ENCODE measurements around the gene SLITRK4.

Gene SLITRK4, protein sequence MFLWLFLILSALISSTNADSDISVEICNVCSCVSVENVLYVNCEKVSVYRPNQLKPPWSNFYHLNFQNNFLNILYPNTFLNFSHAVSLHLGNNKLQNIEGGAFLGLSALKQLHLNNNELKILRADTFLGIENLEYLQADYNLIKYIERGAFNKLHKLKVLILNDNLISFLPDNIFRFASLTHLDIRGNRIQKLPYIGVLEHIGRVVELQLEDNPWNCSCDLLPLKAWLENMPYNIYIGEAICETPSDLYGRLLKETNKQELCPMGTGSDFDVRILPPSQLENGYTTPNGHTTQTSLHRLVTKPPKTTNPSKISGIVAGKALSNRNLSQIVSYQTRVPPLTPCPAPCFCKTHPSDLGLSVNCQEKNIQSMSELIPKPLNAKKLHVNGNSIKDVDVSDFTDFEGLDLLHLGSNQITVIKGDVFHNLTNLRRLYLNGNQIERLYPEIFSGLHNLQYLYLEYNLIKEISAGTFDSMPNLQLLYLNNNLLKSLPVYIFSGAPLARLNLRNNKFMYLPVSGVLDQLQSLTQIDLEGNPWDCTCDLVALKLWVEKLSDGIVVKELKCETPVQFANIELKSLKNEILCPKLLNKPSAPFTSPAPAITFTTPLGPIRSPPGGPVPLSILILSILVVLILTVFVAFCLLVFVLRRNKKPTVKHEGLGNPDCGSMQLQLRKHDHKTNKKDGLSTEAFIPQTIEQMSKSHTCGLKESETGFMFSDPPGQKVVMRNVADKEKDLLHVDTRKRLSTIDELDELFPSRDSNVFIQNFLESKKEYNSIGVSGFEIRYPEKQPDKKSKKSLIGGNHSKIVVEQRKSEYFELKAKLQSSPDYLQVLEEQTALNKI

GRCh38 chrX:143635915-143636314 is at the start of gene SLITRK4:
Gene SLITRK4, minus strand, starts transcription at chrX:143636101. Its CDS starts 4,993 bp downstream, at chrX:143631108.
- no peak for DNase-seq (ENCODE audit: low read depth in 2 of 3, low spot score in 2 of 3)

- DNase-seq (ENCODE audit: low read depth in 2 of 3, low spot score in 2 of 3): no peak
Observed at GRCh38 chrX:143683486-143683885, 47.6 kb upstream of the SLITRK4 start.

DNA sequence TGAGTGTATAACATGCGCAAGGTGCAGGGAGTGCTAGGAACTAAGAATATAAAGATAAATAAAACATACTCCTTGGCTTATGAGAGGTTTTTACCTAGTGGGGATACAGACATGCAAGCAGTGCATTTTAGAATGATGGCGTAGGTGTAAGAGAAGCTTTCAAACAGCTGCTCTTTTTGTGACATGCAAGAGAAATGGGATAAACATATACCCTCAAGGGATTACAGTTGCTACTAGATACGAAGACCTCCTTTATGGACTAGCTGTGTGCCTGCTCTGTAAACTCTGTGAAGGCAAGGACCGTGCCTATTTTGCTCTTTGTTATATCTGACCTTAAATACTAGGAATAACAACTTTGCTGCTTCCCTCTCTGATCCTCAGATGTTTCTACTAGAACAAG is 39.0 kb upstream of the SLITRK4 start:
- DNase-seq (ENCODE audit: low read depth in 2 of 3, low spot score in 2 of 3): no peak

DNA sequence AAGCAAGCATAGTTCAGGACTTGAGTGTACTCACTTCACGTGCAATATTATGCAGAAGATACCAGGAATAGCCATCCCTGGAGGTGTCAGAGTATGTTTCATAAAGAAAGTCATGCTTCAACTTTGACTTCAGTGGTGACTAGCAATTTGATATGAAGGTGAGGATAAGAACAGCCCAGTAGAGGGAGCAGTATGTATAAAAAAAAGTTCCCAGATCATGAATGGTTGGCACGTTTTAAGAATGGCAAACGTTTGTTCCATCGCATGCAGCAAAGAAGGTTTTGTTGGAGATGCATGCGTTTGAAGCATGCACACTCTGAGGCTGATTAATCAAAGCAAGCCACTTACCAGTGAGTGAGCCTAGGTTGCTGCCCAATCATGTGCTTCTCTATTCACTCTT is 33.5 kb upstream of the SLITRK4 start:
- DNase-seq (ENCODE audit: low read depth in 2 of 3, low spot score in 2 of 3): no peak

DNA sequence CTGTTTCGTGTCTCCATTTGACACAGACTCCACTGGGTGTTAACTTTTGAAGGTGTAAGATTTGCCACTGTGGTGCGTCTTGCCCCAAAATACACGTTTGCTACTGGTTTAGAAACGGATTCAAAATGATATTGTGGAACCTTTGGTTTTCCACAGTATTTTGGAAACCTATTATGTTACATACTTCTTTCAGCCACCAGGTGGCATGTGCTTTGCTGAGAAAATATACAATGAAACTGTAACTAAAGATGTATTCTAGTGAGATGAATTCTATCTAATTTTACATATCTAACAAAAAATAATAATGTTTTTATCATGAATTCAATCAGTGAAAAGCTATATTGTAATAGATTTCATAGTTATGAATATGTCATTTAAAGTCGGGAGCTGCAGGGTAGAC is 28.4 kb upstream of the SLITRK4 start:
- no peak for DNase-seq (ENCODE audit: low read depth in 2 of 3, low spot score in 2 of 3)

DNA sequence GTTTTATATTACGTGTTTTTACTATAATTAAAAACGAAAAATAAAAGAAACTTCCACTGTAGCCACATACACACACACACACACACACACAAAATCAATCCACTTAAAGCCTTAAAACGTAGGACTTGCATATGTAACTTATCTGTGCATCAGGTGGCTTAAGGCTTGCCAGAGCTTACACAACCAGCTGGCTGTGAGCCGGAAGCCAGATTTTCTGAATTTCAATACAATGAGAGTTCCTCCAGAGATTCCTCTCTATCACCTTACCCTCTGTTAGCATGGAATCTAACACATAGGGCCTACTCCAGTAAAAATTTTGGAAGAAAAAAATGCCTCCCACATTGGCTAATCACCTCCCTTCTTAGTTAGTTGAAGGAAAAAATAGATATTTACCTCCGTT is 27.9 kb upstream of the SLITRK4 start:
- DNase-seq (ENCODE audit: low read depth in 2 of 3, low spot score in 2 of 3): no peak

GRCh38 chrX:143661286-143661685 is 25.4 kb upstream of the SLITRK4 start:
- DNase-seq (ENCODE audit: low read depth in 2 of 3, low spot score in 2 of 3): no peak

GRCh38 chrX:143648705-143649104 is 12.8 kb upstream of the SLITRK4 start:
- DNase-seq (ENCODE audit: low read depth in 2 of 3, low spot score in 2 of 3): no peak

- DNase-seq (ENCODE audit: low read depth in 2 of 3, low spot score in 2 of 3): no peak
Observed at GRCh38 chrX:143642426-143642825, 6.5 kb upstream of the SLITRK4 start.

DNA sequence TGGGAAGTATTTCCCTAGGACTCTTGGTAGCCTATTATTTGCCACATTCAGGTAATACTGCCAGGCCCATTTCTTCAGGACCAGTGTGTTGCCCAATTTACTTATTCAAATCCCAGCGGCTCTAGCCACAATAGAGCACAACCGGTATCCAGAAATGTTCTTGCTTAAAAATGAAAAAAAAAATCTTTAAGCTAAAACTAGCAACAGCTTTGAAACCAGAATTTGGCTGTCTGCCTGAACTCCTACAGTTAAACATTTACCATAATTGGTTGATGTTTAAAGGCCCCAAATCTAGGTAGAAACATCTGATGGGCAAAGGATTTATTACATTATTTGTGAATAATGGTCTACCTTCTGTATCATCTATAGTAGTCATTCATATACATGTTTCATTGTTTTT is 930 bp upstream of the SLITRK4 start:
- no peak for DNase-seq (ENCODE audit: low read depth in 2 of 3, low spot score in 2 of 3)

DNA sequence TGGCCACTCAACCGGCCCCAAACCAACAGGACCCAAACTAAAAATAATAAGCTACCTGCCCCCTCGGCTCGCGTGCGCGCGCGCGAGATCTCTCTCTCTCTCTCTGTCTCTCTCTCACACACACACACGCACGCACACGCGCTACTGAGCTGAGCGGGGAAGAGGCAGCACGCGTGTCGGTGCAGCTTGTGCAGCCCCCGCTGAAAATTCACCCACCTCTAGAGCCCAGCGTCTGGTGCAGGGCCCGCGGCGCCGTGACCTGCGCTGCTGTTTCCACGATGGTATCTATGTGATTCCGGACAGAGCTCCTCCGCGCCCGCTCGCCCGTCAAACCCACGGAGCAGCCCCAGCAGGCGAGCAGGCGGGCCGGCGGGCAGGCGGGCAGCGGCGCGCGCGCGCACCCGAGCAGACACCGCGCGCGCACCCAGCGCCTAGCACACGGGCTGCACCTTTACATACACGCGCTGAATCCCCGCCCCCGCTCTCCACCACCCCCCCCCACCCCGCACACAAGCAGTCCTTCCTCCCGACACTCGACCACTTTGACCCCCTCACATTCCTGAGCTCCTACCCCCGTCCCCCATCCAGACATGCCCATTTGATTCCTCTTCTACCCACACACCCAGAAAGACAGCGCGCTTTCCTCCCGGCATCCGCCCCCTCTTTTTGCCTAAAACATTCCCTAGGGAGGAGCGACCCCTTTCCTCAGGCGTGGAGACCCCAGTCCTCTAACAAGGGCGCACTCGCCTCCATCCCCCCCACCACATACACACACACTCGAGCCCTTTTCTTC is 1.0 kb downstream of the SLITRK4 start:
- DNase-seq (ENCODE audit: low read depth in 2 of 3, low spot score in 2 of 3): no peak

DNA sequence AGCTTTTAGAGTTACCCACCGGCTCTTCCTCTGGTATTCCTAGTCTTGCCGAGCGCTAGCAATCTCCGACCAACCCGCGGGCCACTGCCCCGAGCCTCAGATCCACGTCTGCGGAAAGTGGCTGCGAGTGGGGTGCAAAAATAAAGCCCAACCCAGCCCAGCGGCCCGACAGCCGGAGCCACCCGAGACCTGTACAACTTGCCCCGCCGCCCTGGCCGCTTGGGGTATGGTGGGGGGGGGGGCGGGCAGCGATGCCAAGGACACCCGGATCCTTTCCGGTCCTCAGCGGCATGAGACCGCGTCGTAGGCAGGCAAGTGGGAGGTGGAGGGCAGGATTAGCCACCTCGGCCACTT is 1.6 kb downstream of the SLITRK4 start:
- no peak for DNase-seq (ENCODE audit: low read depth in 2 of 3, low spot score in 2 of 3)

DNA sequence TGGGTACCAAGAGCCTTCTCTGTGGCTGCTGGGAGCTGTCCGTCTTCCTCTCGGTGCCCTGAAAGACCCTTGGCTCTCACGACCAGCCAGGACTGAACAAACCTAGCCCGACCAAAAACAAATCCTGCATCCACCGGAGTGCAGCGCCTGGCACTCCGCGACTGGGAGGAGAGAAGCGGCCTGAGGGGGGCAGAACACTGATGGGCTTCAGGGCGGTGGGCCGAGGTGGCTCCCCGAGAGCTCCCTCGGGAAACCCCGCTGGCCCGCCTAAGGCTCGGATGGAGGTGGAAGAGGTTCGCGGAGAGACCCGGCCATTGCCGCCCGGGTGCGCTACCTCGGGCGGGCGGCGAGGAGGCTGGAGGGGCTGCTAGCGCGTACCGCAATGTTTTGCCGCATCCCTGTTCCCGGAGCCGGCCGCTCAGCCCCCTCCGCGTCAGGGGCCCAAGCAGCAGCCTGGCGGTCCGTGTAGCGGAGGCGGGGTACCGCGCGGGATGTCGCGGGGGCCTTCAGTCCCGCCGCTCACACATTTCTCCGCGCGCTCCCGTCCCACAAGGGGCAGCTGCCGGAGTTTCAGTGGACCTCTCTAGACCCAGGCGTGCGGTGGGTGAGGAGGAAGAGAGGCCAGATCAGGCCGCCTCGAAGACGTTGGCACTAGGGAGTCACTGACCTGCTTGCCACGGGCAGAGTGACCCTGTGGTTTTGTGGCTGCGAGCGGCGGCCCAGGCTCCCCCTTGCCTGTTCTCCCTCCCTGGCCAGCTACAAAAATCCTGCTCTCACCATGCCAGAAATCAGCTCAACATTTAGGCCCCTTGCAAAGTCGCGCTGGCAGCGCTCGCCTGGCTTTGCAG is 2.2 kb downstream of the SLITRK4 start:
- DNase-seq (ENCODE audit: low read depth in 2 of 3, low spot score in 2 of 3): no peak

GRCh38 chrX:143632625-143633410 is 3.1 kb downstream of the SLITRK4 start:
- no peak for DNase-seq (ENCODE audit: low read depth in 2 of 3, low spot score in 2 of 3)

GRCh38 chrX:143623657-143624056 is 12.2 kb downstream of the SLITRK4 start:
- no peak for DNase-seq (ENCODE audit: low read depth in 2 of 3, low spot score in 2 of 3)

- no peak for DNase-seq (ENCODE audit: low read depth in 2 of 3, low spot score in 2 of 3)
Observed at GRCh38 chrX:143621276-143621675, 14.6 kb downstream of the SLITRK4 start.

DNA sequence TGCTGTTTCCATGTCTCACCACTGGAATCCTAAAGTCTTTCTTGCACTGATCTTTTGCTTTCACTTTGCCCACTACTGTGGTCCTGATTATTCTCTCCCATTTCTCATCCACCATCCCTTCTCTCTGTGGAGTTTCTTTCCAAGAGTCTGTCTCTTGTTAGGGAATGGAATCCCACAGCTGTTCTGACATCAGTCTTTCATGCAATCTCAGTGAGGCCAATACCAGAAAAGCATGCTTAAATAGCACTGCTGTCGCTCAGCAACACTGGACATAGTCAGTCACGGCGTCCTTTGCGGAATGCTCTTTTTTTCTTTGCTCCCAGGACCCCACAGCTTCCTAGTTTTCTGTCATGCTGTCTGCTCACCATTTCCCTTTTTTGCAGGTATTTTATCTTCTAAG is 20.1 kb downstream of the SLITRK4 start:
- DNase-seq (ENCODE audit: low read depth in 2 of 3, low spot score in 2 of 3): no peak

DNA sequence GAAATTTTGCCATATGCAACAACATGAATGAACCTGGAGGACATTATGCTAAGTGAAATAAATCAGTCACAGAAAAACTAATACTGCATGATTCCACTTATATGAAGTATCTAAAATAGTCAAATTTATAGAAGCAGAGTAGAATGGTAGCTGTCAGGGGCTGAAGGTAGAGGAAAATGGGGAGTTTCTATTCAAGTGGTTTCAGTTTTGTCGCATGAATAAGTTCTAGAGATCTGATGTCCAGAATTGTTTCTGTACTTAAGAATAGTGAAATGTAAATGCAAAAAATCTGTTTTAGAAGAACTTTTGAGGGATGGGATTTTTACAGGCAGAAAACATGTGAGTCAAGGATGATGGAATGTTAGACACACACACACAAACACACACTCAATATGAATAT is 34.1 kb downstream of the SLITRK4 start:
- no peak for DNase-seq (ENCODE audit: low read depth in 2 of 3, low spot score in 2 of 3)

GRCh38 chrX:143581240-143581639 is 54.7 kb downstream of the SLITRK4 start:
- DNase-seq (ENCODE audit: low read depth in 2 of 3, low spot score in 2 of 3): no peak

GRCh38 chrX:143580266-143580665 is 55.6 kb downstream of the SLITRK4 start:
- no peak for DNase-seq (ENCODE audit: low read depth in 2 of 3, low spot score in 2 of 3)

All from activated CD8-positive, alpha-beta memory T cell treated with anti-CD3 and anti-CD28 coated beads for 48 hours (primary cell).